Lower leg skin (tissue), 3 donors: ENCODE data around the gene PPP1R14C.

Source experiments
- POLR2A ChIP-seq, 2 donors: fragments of 450-650 bp; IDR thresholded peaks; one replicate each; pipeline ENCODE4 v1.6.1; 2016 to 2017; ENCODE audit warnings: antibody characterized with exemption in 2 of 2, mild to moderate bottlenecking in 1 of 2, moderate library complexity in 1 of 2
- TF ChIP-seq, protein P1 (sequence below), 3 donors: fragments of 450-650 bp; IDR thresholded peaks; one replicate each; pipeline ENCODE4 v1.5.1; 2016; ENCODE audit warnings: antibody characterized with exemption in 3 of 3, mild to moderate bottlenecking in 3 of 3, moderate library complexity in 2 of 3

DNA sequence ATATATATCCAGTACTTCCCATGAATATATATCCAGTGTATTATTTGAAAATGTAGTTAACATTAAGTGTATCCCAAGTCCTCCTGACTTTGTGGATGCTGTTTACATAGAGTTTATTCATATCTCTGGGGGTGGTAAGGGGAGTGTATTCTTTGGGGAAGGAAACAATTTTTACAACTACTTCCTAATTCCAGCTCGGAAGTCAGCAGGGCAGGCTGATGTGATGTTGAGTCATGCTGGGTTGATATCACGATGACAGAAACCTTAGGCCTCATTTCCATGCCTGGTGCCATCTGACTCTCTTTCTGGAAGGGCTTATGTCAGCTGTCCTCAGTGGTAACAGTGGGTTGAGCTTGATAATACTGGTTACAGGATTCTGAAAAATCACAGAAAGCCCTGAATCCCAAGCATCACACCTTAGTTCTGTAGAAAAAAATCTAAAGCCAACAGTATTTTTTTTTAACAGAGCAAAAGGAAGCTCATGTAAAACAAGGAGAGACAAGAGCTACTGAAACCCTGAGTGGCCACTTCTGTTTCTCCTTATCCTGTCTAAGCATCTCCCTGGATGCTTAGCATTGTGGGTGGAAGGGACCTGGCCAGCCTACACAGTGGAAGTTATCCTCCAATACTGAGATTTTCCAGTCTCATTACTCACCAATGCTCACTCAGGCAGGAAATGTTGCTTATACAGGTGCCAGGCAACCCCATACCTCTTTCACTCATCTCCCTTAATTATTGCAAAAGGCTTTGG lies 150.8 kb downstream of the PPP1R14C start:
- TF ChIP-seq, protein P1, sequence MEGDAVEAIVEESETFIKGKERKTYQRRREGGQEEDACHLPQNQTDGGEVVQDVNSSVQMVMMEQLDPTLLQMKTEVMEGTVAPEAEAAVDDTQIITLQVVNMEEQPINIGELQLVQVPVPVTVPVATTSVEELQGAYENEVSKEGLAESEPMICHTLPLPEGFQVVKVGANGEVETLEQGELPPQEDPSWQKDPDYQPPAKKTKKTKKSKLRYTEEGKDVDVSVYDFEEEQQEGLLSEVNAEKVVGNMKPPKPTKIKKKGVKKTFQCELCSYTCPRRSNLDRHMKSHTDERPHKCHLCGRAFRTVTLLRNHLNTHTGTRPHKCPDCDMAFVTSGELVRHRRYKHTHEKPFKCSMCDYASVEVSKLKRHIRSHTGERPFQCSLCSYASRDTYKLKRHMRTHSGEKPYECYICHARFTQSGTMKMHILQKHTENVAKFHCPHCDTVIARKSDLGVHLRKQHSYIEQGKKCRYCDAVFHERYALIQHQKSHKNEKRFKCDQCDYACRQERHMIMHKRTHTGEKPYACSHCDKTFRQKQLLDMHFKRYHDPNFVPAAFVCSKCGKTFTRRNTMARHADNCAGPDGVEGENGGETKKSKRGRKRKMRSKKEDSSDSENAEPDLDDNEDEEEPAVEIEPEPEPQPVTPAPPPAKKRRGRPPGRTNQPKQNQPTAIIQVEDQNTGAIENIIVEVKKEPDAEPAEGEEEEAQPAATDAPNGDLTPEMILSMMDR (IDR thresholded peaks at IDR 0.05) = no peak
- TF ChIP-seq POLR2A (IDR thresholded peaks at IDR 0.05) = no peak
